HAP-1 (cell line): ENCODE results near the gene PPFIBP2.

Experiments used
- DNase-seq, 2 experiments: peaks; one replicate each; pipeline ENCODE4 v3.0.0-alpha.2; 2016 to 2020; ENCODE audit warnings: low spot score in 2 of 2
- H3K27me3 ChIP-seq: fragments of 250-450 bp; sonication (Bioruptor Pico); 2 replicates; pipeline ENCODE4 v1.5.1; 2020; ENCODE audit warnings: low read depth, mild to moderate bottlenecking, moderate library complexity
- H3K36me3 ChIP-seq: fragments of 250-450 bp; sonication (Bioruptor Pico); replicated peaks from 2 replicates; pipeline ENCODE4 v1.5.1; 2020; ENCODE audit warnings: mild to moderate bottlenecking
- H3K4me1 ChIP-seq: fragments of 250-450 bp; sonication (Bioruptor Pico); 2 replicates; pipeline ENCODE4 v1.5.1; 2020; ENCODE audit warnings: mild to moderate bottlenecking
- H3K4me3 ChIP-seq: fragments of 250-450 bp; sonication (Bioruptor Pico); 2 replicates; pipeline ENCODE4 v1.5.1; 2020; ENCODE audit warnings: mild to moderate bottlenecking, moderate library complexity
- H3K9me3 ChIP-seq: fragments of 250-450 bp; sonication (Bioruptor Pico); 2 replicates; pipeline ENCODE4 v1.5.1; 2020; ENCODE audit warnings: mild to moderate bottlenecking, moderate library complexity
- in situ Hi-C: fragments of 300-500 bp; cut with MboI; formaldehyde crosslinking; loops from 3 replicates; pipeline ENCODE4 v1.14.3; 2020; ENCODE audit warnings: low sequenced_read_pairs, inconsistent platforms, mixed read lengths

Gene PPFIBP2

GRCh38 chr11:7575841-7576725, 62.3 kb downstream of the PPFIBP2 start:
- Histone ChIP-seq H3K4me1 (peaks cover 57% of the 10 kb centered on the region), H3K36me3 (no peaks in the 10 kb centered on the region), H3K9me3 (no peaks in the 10 kb centered on the region), H3K4me3 (no peak overlapping the region), H3K27me3 (no peaks in the 10 kb centered on the region)
- DNase-seq = no peak
- in situ Hi-C loops = no loop called here

- H3K4me3 ChIP-seq = no peak overlapping the region
- in situ Hi-C loops = no loop called here
- H3K27me3 ChIP-seq = no peaks in the 10 kb centered on the region
- no peak for DNase-seq
- H3K4me1 ChIP-seq = peaks cover 53% of the 10 kb centered on the region
- no peaks in the 10 kb centered on the region for H3K36me3 ChIP-seq
- H3K9me3 ChIP-seq = no peaks in the 10 kb centered on the region
Measured at GRCh38 chr11:7576726-7577290, 63.0 kb downstream of the PPFIBP2 start.

- no peak for DNase-seq
- no peak overlapping the region for H3K4me3 ChIP-seq
- H3K27me3 ChIP-seq = no peaks in the 10 kb centered on the region
- no peaks in the 10 kb centered on the region for H3K9me3 ChIP-seq
- H3K36me3 ChIP-seq = no peaks in the 10 kb centered on the region
- H3K4me1 ChIP-seq = peaks cover 46% of the 10 kb centered on the region
- in situ Hi-C loops = no loop called here
Measured at GRCh38 chr11:7577291-7578190, 63.7 kb downstream of the PPFIBP2 start.

- in situ Hi-C loops = no loop called here
- Histone ChIP-seq H3K4me1 (peaks cover 41% of the 10 kb centered on the region), H3K4me3 (no peak overlapping the region), H3K27me3 (no peaks in the 10 kb centered on the region), H3K36me3 (no peaks in the 10 kb centered on the region), H3K9me3 (no peaks in the 10 kb centered on the region)
- no peak for DNase-seq
Measured at GRCh38 chr11:7578276-7578955, 64.6 kb downstream of the PPFIBP2 start.

GRCh38 chr11:7579361-7579791, 65.6 kb downstream of the PPFIBP2 start:
- in situ Hi-C loops = no loop called here
- no peaks in the 10 kb centered on the region for H3K9me3 ChIP-seq
- DNase-seq = no peak
- H3K4me1 ChIP-seq = peaks cover 48% of the 10 kb centered on the region
- no peaks in the 10 kb centered on the region for H3K27me3 ChIP-seq
- no peak overlapping the region for H3K4me3 ChIP-seq
- H3K36me3 ChIP-seq = no peaks in the 10 kb centered on the region

- Histone ChIP-seq H3K4me3 (no peak overlapping the region), H3K36me3 (no peaks in the 10 kb centered on the region), H3K27me3 (no peaks in the 10 kb centered on the region), H3K9me3 (no peaks in the 10 kb centered on the region), H3K4me1 (peaks cover 39% of the 10 kb centered on the region)
- DNase-seq = no peak
- in situ Hi-C loops = loop anchor here (5.0 kb wide), 1 partner anchor 71 kb away; no protein-coding TSS in a partner anchor
Measured at GRCh38 chr11:7581021-7581590, 67.3 kb downstream of the PPFIBP2 start.

GRCh38 chr11:7582338-7582985, 68.7 kb downstream of the PPFIBP2 start:
- Histone ChIP-seq H3K9me3 (no peaks in the 10 kb centered on the region), H3K27me3 (no peaks in the 10 kb centered on the region), H3K4me1 (peaks cover 39% of the 10 kb centered on the region), H3K4me3 (no peak overlapping the region), H3K36me3 (no peaks in the 10 kb centered on the region)
- in situ Hi-C loops = loop anchor here (5.0 kb wide), 1 partner anchor 70 kb away; no protein-coding TSS in a partner anchor
- DNase-seq = no peak

- Histone ChIP-seq H3K4me3 (no peak overlapping the region), H3K9me3 (no peaks in the 10 kb centered on the region), H3K27me3 (no peaks in the 10 kb centered on the region), H3K36me3 (no peaks in the 10 kb centered on the region), H3K4me1 (peaks cover 34% of the 10 kb centered on the region)
- in situ Hi-C loops = loop anchor here (5.0 kb wide), 1 partner anchor 69 kb away; no protein-coding TSS in a partner anchor
- DNase-seq = no peak
Measured at GRCh38 chr11:7583248-7583647, 69.4 kb downstream of the PPFIBP2 start.

- in situ Hi-C loops = loop anchor here (5.0 kb wide), 1 partner anchor 67 kb away; no protein-coding TSS in a partner anchor
- Histone ChIP-seq H3K27me3 (no peaks in the 10 kb centered on the region), H3K36me3 (no peaks in the 10 kb centered on the region), H3K9me3 (no peaks in the 10 kb centered on the region), H3K4me3 (no peak overlapping the region), H3K4me1 (peaks cover 34% of the 10 kb centered on the region)
- no peak for DNase-seq
Measured at GRCh38 chr11:7584910-7585309, 71.1 kb downstream of the PPFIBP2 start.

- Histone ChIP-seq H3K4me3 (no peak overlapping the region), H3K36me3 (no peaks in the 10 kb centered on the region), H3K9me3 (no peaks in the 10 kb centered on the region), H3K4me1 (peaks cover 34% of the 10 kb centered on the region), H3K27me3 (no peaks in the 10 kb centered on the region)
- DNase-seq = no peak
- in situ Hi-C loops = no loop called here
Measured at GRCh38 chr11:7585816-7586215, 72.0 kb downstream of the PPFIBP2 start.

GRCh38 chr11:7586376-7586775, 72.6 kb downstream of the PPFIBP2 start:
- H3K4me1 ChIP-seq = peaks cover 40% of the 10 kb centered on the region
- H3K36me3 ChIP-seq = no peaks in the 10 kb centered on the region
- no peaks in the 10 kb centered on the region for H3K9me3 ChIP-seq
- in situ Hi-C loops = no loop called here
- no peak for DNase-seq
- no peak overlapping the region for H3K4me3 ChIP-seq
- H3K27me3 ChIP-seq = no peaks in the 10 kb centered on the region

GRCh38 chr11:7587712-7588111, 73.9 kb downstream of the PPFIBP2 start:
- peaks cover 50% of the 10 kb centered on the region for H3K4me1 ChIP-seq
- no peaks in the 10 kb centered on the region for H3K9me3 ChIP-seq
- no peak for DNase-seq
- in situ Hi-C loops = no loop called here
- no peak overlapping the region for H3K4me3 ChIP-seq
- H3K27me3 ChIP-seq = no peaks in the 10 kb centered on the region
- H3K36me3 ChIP-seq = no peaks in the 10 kb centered on the region
